NCI-H1436 treated with DMSO at 0.1 percent for 48 hours (cell line): Measurements from ENCODE around the gene NCLN.
"Not testable (repeated sequence)": the region's sequence is repeated elsewhere in the genome, so short reads cannot be mapped to it uniquely, and the experiment has no call there.

Experiments used
- DNase-seq: peaks from one replicate; lab custom pipeline; 2025; lab: John Stamatoyannopoulos, UW

The NCLN gene, protein sequence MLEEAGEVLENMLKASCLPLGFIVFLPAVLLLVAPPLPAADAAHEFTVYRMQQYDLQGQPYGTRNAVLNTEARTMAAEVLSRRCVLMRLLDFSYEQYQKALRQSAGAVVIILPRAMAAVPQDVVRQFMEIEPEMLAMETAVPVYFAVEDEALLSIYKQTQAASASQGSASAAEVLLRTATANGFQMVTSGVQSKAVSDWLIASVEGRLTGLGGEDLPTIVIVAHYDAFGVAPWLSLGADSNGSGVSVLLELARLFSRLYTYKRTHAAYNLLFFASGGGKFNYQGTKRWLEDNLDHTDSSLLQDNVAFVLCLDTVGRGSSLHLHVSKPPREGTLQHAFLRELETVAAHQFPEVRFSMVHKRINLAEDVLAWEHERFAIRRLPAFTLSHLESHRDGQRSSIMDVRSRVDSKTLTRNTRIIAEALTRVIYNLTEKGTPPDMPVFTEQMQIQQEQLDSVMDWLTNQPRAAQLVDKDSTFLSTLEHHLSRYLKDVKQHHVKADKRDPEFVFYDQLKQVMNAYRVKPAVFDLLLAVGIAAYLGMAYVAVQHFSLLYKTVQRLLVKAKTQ

DNA sequence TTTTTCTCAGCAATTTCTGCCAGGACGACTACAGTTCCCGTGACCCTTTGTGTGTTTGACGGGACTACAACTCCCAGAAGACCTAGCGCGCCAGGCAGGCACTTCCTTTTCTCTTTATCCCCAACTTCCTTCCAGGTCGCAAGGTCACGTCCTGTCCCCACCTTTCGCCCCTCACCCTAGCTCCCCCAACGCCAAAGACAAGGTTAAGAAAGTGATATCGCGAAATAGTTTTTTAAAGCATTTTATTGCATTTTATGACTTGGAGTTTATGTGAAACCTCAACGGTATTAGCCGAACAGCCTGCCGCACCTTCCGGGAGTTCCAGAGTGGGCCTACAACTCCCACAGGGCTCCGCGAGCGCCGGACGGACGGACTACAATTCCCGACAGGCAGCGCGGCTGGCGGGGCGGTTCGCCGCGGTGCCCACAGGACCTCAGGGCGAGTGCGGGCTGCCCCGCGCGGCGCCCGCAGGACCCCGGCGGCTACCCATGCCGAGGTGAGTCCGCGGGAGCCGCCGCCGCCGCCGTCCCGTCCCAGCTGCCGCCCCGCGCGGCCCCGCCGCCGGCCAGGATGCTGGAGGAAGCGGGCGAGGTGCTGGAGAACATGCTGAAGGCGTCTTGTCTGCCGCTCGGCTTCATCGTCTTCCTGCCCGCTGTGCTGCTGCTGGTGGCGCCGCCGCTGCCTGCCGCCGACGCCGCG is at the start of gene NCLN:
Gene NCLN (plus strand): TSS at position 470 of the 699 bp plus-strand sequence. CDS start 101 bp downstream, at position 571.
- DNase-seq, result peak; percentile 94

DNA sequence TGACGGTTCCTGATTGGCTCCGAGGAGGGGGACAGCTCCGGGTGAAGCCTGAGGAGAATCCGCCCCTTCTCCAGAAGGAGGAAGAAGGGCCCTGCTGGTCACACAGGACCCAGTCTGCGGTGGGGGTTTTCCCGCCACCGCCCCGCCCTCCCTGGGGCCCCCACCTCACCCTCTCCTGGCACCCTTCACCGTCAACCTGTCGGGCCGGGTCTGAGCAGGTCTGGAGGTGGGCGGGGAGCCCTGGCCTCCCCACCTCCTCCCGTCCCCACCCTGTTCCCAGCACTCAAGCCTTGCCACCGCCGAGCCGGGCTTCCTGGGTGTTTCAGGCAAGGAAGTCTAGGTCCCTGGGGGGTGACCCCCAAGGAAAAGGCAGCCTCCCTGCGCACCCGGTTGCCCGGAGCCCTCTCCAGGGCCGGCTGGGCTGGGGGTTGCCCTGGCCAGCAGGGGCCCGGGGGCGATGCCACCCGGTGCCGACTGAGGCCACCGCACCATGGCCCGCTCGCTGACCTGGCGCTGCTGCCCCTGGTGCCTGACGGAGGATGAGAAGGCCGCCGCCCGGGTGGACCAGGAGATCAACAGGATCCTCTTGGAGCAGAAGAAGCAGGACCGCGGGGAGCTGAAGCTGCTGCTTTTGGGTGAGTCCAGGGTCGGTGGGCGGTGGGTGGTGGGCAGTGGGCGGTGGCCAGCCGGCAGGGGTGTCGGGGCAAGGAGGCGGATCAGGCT is 49.6 kb upstream of the NCLN start, which contains the start of gene GNA15:
Gene GNA15 (plus strand): TSS at position 73 of the 723 bp plus-strand sequence. CDS start 418 bp downstream, at position 491.
- no peak for DNase-seq

DNA sequence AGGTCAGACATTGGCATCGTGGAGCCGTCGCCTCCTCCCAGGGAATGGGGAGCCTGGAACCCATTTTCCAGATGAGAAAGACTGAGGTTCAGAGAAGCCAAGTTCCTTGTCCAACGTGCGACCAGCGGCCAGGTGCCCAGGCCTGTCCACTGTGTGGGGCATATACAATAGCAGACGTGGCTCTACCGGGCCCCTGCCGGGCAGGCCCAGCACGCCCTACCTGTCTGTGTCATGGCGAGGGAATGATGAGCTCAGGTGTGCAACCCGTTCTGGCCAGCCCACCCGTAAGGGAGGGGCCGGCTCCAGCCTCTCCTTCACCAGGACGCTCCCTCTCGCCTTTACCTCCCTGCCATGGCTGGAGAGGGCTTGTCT is 49.1 kb upstream of the NCLN start:
- DNase-seq, result no peak

DNA sequence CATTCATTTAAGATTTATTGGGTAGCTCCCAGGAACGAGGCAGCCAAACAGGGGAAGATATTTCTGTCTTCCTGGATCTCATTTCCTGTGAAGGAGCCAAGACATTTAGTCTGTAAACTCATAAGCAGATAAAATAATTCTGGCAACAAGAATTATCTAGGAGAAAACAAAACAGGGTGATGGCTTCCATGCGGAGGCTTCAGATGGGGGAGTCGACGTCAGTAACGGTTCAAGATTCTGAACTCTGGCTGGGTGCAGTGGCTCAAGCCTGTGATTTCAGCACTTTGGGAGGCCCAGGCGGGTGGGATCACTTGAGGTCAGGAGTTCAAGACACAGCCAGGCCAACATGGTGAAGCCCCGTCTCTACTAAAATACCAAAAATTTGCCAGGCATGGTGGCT is 48.6 kb upstream of the NCLN start:
- DNase-seq, result no peak

DNA sequence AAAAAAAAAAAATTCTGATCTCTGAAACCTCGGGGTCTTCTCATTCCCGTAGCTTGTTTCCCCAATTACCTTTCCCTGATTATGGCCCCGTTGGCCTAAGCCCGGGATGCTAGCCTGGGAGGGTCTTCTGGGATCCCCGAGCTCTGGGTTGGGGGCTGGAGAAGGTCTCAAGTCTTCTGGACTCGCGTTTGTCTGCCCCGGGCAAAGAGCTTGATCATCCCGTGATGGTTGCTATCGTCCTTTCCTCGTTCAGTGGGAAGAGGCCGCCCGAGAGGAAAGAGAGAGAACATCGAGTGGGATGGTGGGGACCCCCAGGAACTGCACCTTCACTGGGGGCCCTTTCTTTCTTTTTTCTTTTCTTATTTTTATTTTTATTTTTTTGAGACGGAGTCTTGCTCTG is 47.5 kb upstream of the NCLN start:
- no peak for DNase-seq

DNA sequence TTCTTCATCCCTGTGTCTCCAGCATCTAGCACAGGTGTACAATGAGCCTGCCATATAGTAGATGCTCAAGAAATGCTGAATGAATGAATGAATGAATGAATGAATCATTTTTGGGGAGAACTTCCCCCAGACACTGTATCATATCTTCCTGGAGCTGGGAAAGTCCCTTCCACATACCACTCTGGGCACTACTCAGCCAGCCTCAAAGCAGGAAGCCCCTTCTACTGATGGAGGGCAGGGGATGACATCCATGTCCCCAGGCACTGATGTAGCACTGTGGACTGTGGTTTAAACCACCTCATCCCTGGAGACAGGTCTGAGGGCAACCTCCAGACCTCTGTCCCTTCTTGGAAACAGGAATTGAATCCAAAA is 45.1 kb upstream of the NCLN start:
- no peak for DNase-seq

DNA sequence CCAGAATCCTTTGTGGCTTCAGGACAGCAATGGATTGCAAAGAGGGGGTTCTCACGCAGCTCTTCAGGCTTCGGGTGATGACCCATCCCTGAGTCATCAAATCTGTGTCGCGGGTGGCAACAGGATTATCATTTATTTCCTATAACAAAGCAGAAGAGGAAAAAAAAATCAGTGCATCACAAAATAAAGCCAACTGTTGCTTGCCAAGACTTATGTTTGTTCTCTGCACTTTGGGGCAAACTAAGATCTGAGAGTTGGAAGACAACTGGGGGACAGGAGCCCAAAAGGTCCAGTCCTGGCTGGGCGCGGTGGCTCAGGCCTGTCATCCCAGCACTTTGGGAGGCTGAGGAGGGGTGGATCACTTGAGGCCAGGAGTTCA is 43.4 kb upstream of the NCLN start:
- no peak for DNase-seq

DNA sequence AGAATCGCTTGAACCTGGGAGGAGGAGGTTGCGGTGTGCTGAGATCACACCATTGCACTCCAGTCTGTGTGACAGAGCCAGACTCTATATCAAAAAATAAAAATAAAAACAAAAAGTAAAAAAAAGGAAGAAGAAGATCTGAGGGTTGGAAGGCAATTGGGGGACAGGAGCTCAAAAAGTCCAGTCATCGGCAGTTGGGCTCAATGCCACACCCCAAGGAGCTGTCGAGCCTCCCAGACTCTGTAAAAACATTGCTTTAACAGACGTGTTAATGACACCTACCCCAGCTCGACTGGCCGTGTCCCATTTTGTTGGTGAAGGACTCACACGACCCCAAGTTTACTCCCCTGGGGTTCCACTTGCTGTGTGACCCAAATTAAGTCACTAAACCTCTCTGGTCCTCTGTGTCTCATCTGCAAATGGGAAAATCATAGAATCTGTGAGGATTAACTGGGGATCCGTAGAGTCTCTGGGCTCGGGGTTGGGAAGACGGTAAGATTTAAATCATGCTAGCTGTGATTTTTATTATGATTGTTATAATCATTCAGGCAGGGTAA is 42.9 kb upstream of the NCLN start:
- no peak for DNase-seq

DNA sequence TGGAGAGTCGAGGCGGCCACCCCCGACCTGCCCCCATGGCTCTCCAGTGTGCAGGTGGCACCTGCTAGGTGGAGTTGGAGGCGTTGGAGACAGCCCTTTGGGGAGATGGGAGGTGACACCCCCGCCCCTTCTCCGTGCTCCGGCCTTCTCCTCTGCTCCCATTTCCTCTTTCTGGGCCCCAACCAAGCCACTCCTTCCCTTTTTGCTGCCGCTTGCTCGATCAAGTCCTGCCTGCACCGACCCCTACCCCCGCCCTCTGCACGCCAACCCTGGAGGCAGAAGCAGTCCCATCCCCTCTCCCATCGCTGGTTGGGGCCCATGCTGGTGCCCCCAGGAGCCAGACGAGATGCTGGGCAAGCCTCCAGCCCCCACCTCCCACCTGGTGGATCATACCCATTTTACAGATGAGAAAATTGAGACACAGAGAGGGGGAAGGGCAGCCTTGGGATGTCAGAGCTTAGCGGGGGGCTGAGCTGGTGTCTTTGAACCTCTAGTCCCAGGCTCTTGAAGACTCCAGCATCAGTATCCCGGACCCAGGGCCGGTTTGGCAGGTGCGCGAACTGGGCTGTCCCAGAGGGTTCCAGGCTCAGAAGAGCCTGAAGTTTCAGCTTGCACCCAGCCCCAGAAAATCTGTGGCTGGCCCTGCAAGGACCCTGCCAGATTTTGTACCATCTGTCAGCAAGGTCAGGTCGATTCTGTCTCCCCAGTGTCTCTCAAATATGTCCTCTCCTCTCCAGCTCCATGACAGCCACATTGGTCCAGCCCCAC is 39.6 kb upstream of the NCLN start:
- no peak for DNase-seq

DNA sequence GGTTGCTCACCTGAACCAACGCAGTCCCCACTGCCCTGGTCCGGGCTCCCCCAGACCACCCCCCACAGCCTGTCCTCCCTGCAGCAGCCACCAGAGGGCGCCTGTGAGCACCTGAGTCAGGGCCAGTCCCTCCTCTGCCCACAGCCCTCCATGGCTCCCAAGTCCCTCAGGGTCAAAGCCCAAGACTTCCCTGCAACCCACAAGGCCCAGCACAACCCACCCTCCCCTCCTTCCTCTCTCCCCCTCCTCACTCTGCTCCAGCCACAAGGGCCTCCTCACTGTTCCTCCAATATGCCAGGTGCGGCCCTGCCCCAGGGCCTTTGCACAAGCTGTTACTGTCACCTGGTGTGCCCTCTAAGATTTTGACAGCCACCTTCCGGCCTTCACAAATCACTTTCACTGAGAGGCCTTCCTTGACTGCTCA is 39.0 kb upstream of the NCLN start:
- DNase-seq, result no peak

DNA sequence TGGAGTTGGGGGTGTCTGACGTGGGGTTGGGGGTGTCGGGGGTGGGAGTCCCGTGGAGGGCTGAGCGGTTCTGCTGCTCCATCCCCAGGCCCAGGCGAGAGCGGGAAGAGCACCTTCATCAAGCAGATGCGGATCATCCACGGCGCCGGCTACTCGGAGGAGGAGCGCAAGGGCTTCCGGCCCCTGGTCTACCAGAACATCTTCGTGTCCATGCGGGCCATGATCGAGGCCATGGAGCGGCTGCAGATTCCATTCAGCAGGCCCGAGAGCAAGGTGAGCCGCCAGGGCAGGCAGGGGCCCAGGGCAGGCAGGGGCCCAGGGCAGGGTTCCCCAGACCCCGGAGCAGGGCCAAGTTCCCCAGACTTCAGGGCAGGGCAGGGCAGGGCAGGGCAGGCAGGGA is 37.2 kb upstream of the NCLN start:
- DNase-seq, result no peak

DNA sequence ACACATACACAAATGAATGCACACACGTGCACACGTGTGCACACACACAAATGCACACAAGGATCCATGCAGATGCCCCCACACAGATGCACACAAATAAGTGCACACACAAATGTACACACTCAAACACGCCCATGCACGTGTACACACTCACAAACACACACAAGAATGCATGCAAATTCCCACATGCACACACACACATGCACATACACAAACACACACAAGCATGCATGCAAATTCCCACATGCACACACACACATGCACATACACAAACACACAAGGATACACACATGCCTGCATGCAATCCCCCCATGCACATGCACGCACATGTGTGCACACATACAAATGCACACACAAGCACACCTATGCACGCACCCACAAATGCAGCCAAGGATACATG is 36.6 kb upstream of the NCLN start:
- DNase-seq, result no peak

DNA sequence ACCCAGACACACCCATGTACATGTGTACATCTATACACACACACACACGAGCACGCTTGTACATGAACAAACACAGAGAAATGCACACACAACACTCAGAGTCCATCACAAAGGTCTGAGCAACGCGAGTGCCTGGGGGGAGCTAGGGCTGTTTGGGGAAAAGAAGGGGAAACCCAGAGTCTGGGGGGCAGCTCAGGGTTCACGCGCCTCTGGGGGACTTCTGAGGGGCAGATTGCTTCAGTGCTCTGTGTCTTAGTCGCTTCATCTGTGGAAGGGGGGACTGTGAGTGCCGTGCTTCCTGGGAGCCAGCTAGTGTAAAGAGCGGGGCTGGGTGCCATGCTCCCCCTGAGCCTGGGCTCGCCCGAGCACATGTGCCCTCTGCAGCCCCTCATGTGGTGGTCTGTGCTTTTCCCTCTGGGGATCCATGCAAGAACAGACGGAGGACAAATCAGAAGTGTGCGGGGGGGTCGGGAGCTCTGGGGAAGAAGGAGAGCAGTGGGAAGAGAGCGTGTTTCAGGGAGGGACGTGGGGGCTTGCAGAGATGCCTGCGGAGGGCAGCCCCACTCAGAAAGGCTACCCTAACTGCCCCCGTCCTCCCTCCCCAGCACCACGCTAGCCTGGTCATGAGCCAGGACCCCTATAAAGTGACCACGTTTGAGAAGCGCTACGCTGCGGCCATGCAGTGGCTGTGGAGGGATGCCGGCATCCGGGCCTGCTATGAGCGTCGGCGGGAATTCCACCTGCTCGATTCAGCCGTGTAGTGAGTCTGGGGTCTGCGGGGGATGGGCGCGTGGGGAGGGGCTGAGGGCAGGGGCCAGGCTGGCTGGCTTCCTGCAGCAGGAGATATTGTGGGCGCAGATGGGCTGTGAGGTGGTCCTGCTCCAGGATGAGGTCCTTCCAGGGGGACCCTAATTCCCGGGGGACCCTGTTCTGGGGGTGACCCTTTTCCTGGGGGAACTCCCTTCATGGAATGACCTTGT is 35.9 kb upstream of the NCLN start:
- DNase-seq, result no peak

DNA sequence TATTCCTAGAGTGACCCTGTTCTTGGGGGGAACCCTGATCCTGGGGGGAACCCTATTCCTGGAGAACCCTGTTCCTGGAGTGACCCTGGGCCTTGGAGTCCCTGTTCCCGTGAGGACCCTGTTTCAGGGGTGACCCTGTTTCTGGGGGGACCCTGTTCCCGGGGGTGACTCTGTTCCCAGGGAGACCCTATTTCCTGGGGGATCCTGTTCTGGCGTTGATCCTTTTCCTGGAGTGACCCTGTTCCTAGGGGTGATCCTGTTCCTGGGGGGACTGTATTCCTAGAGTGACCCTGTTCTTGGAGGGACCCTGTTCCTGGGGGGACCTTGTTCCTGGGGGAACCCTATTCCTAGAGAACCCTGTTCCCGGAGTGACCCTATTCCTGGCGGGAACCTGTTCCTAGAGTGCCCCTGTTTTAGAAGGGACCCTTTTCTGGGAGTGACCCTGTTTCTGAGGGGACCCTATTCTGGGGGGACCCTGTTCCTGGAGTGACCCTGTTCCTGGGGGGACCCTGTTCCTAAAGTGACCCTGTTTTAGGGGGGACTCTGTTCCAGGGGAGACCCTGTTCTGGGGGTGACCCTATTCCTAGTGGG is 34.9 kb upstream of the NCLN start:
- no peak for DNase-seq

DNA sequence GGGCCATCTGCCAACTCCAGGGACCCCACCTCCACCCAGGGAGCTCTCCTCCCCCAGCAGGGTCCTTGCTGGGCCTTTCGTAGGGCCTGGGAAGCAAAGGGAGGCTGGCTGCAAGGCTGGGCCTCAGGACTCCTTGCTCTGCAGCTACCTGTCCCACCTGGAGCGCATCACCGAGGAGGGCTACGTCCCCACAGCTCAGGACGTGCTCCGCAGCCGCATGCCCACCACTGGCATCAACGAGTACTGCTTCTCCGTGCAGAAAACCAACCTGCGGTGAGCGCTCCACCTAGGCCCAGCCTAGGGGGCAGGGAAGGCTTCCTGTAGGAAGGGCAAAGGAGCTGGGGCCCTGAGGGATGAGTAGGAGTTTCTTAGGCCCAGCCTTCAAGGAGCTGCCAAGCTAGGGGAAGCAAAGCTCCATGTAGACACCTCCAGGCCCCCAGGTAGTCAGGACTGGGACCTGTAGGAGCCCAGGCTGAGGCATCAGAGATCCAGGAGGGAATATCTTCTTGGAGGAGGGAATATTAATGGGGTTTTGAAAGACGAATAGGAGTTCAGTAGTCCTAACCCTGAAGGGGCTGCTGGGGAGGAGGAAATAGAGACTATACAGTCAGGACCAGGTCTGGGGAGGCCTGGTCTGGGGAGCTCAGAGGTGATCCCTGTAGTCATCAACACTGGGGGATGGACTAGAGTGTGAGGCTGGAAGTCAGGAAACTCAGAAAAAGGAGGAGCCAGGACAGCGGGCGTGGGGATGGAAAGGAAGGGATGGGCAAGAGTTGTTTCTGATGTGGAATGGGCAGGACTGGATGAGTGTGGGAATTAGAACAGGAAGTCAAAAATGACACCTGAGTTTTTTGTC is 33.9 kb upstream of the NCLN start:
- DNase-seq, result no peak

DNA sequence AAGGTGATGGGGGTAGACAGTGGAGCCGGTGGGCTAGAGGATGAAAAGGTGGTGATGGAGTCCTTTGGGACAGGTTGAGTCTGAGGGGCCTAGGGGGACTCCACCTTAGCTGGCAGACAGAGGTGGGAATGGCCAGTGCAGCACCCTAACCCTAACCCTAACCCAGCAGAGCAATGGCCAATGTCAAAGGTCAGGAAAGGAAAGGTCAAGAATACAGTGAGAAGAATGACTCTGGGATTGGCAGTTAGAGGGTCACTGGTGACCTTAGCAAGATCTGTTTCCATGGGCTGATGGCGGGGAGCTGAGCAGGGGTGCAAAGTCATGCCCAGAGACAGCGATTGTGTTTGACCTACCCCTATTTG is 33.3 kb upstream of the NCLN start:
- DNase-seq, result no peak

DNA sequence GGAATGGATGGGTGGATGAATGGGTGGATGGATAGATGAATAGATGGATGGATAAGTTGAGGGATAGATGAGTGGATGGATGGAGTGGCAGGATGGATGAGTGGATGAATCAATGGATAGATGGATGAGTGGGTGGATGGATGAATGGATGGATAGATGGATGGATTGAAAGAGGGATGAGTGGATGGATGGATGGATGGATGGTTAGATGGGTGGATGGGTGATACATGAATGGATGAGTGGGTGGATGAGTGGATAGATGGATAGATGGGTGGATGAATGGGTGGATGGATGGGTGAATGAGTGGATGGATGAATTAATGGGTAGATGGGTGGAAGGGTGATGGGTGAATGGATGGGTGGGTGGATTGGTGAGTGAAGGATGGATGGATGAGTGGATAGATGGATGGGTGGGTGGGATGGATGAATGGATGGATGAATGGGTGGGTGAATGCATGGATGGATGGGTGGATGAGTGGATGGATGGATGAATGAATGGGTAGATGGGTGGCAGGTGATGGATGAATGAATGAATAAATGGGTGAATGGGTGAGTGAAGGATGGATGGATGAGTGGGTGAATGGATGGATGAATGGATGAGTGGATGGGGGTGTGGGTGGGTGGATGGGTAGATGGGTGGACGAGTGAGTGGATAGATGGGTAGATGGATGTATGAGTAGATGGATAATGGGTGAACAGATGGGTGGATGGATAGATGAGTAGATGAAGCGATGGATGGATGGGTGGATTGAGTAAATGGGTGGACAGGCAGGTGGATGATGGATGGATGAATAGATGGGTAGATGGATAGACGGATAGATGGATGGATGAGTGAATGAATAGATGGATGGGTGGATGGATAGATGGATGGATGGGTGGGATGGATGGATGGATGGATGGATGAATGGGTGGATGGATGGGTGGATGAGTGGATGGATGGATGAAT is 32.2 kb upstream of the NCLN start:
- DNase-seq, result no peak

DNA sequence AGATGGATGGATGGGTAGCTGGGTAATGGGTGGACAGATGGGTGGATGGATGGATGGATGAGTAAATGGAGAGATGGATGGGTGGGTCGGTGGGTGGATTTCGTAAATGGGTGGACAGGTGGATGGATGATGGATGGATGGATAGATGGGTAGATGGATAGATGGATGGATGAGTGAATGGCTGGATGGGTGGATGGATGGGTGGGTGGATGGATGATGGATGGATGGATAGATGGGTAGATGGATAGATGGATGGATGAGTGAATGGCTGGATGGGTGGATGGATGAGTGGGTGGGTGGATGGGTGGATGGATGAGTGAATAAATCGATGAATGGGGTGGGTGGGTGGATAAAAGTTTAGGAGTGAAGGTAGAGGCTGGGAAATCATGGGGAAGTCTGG is 31.3 kb upstream of the NCLN start:
- DNase-seq, result not testable (repeated sequence)
